HG03460 (cell line): ENCODE measurements around the gene IL1RAP.
A peak's percentile ranks its signal among the peaks of the same experiment; 100 is the strongest.
"Not testable (repeated sequence)": the region's sequence is repeated elsewhere in the genome, so short reads cannot be mapped to it uniquely, and the experiment has no call there.

ENCODE experiments used
- ATAC-seq: cut with Tn5 transposase; IDR thresholded peaks from one replicate; pipeline ENCODE4 v1.9.1; 2021; ENCODE audit not compliant: unreplicated experiment

Gene IL1RAP

DNA sequence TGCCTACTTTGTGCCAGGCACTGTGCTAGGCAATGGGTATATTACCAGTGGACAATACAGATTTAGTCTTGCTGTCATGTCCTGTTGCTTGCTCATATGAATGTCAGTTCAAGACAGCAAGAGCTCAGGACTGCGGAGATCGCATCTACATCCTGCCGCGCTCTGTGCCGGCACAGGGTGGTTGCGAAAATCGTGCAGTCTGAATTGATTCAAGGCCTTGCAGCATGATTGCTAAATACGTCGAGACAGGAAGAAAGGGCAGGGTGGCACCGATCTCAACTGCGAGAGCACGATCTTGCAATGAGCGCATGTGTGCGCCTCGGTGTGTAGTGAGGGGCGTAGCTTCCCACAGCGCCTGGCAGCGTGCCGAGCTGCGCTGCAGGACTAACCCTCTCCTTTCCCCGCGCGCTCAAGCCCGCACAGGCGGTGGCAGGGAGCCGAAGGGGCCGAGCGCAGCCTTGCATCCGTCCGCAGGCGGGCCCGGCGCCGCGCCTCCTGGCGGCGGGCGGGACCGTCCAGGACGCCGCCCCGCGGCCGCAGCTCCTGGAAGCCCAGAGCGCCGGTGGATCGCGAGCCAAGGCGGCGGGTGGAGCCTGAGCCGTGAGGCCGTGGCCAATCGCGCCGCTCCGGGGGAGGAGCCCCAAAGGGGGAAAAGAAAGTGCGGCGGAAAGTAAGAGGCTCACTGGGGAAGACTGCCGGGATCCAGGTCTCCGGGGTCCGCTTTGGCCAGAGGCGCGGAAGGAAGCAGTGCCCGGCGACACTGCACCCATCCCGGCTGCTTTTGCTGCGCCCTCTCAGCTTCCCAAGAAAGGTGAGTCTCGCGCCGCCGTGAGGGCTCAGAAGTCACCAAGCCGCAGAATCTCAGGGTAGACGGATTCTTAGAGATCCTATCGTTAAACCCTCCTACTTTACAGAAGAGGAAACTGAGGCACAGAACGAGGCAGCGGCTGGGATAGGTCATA is at the start of gene IL1RAP:
Gene IL1RAP, plus strand, starts transcription at position 677 of the 962 bp plus-strand sequence. CDS start 50,205 bp downstream, outside the sequence.
- peak; percentile 97 for ATAC-seq

GRCh38 chr3:190467922-190468321 is 46.0 kb upstream of the IL1RAP start:
- ATAC-seq: no peak

DNA sequence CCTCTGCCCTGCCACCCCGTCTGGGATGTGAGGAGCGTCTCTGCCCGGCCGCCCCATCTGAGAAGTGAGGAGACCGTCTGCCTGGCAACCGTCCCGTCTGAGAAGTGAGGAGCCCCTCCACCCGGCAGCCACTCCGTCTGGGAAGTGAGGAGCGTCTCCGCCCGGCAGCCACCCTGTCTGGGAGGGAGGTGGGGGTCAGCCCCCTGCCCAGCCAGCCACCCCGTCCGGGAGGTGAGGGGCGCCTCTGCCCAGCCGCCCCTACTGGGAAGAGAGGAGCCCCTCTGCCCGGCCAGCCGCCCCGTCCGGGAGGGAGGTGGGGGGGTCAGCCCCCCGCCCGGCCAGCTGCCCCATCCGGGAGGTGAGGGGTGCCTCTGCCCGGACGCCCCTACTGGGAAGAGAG is 40.6 kb upstream of the IL1RAP start:
- ATAC-seq: not testable (repeated sequence)

- ATAC-seq: no peak
These were observed 32.1 kb upstream of the IL1RAP start for GRCh38 chr3:190481779-190482178.

GRCh38 chr3:190485830-190486532 is 27.9 kb upstream of the IL1RAP start:
- no peak for ATAC-seq

DNA sequence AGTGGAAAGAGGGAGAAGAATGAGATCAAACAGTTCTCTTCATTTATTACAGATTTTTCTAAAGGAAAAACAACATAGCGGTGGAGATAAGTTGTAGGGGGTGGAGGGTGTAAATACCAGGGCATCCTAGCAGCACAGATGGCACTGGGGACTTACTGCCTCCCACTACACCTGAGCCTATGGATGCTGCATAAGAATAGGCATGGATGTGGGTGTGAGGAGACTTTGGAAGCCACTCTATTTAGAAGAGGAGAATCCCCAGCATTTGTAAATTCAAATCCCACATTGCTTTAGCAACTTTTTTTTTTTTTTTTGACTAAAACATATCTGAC is 27.4 kb upstream of the IL1RAP start:
- no peak for ATAC-seq

DNA sequence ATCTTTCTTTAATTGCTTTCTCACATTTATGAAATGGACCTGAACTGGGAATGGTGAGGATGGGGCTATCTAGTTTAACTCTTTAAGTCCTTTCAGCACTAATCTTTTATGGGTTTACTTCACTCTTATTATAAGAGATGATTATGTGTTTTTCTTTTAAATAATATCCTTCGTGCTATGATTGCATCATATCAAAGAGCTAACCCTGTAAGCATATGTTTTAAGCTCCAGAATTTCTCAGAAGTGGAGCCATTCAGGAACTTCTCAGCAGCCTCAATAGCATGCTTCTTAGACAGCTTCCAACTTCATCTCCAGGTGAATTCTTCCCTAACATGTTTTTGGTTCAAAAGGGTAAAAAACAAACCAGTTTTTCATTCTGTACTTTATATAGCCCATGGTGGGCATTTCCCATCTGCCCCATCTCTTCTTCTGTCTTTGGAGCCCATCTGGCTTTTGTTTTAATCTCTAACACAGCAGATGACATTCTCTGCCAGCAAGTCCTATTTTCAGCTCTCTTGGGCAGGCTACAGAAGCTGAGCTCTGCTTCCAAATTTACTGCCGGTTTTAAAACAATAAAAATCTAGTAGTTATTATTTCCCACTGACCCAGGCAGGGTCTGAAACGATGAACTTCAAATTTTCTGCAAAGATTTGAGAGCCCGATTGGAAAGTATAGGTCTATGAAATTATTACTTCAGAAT is 26.8 kb upstream of the IL1RAP start:
- no peak for ATAC-seq

GRCh38 chr3:190491533-190492054 is 22.3 kb upstream of the IL1RAP start:
- no peak for ATAC-seq

GRCh38 chr3:190492129-190492528 is 21.8 kb upstream of the IL1RAP start:
- no peak for ATAC-seq

DNA sequence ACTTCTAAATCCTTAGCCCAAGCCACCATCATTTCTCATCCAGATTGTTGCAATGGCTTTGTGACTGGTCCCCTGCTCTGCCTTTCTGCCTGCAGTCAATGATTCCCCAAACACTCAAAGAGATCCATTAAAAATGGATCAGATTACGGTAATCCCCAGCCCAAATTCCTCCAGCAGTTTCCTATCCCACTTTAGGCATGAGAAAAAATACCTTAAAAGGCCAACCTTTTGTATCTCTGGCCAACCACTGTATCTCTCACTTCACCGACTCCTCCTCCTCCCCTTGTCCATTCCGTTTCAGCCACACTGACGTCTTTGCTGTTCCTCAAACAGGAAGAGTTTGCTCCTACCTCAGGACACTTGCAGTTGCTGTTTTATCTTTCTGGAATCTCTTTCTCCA is 20.9 kb upstream of the IL1RAP start:
- ATAC-seq: no peak

GRCh38 chr3:190494907-190495306 is 19.0 kb upstream of the IL1RAP start:
- no peak for ATAC-seq

DNA sequence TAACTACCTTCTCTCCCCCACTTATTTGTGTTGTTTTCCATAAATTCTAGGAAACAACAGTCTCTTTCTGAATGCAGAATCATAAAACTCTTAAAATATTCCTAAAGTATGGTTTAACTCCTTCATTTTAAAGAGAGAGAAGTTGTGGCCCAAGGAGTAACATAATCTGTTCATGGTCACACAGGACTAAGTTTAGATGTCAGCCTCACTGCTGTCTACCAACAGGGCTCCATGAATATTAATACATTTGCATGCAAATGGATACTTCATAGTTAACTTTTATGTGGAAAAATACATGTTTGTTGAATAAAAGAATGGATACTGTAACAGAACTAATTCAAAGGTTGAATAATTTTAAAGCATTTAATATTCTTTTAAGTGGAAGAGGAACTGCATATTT is 18.5 kb upstream of the IL1RAP start:
- no peak for ATAC-seq

- ATAC-seq: no peak
These were observed 18.1 kb upstream of the IL1RAP start for GRCh38 chr3:190495796-190496195.

DNA sequence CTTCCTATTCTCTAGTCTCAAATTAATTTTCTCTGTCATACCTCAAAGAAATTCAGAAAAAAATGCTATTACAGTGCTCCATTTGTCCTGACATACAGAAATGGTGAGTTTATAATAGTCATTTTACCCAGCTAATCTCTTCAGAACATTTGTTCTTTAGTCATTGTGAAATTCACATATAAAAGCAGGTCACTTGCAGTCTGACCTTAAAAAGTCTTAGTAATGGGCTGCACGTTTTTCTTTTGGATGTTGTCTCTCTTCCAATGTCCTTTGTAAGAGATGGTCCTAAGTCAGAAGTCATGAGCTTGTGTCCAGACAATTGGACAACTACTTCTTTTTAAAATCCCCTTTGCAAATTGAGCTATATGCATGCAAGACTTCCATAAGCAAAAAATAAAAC is 17.0 kb upstream of the IL1RAP start:
- no peak for ATAC-seq

DNA sequence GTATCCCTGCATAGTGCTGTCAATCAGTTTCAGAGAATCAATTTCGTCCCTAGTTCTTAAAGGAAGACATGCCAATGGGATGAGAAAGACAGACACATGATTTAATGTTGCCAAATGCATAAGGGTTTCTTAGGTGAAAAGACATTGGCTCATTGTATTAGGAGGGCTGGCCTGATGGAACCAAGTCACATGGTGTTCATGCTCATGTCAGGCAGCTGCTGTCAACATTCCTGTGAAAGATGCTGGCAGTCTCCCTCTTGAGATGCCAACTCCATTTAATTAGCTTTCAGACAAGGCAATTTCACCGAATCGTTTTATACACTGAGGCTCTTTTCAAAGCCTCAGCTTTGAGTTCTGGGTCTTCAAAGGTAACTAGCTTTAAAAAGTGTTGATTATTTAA is 16.1 kb upstream of the IL1RAP start:
- ATAC-seq: no peak

DNA sequence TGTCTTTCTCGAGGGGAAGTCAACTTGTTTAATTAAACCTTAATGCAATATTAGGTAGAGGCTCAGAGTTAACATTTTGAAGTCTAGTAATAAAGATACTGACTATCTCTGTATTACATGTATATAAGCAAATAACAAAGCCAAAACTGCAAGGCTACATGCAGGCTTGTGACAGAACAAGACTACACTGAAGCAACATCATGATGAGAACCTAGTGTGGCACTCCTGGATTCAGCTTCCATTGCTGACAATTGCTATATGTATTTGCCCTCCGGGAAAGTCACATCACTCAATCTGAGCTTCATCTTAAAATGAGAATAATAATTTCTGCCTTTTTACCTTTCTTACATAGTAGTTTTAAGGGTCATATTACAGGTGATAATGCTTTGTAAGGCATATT is 15.6 kb upstream of the IL1RAP start:
- ATAC-seq: no peak

DNA sequence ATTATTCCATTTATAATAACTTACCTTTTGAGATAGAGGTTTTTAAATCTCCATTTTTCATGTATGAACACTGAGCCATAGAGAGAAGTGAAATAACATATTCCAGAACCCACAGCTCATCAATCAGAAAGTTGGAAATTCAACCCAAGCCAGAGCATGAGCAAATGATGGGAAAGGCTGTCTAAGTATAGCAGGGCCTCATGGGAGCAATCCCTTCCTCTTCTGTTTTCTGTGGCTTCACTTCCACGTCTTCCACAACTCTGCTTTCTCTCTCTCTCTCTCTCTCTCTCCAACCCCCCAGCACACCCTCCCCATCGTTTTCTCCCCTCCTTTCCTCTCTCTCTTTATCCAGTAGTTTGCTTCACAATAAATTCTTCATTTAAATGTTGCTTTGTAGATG is 14.8 kb upstream of the IL1RAP start:
- no peak for ATAC-seq

- ATAC-seq: no peak
These were observed 10.9 kb upstream of the IL1RAP start for GRCh38 chr3:190502946-190503345.

- ATAC-seq: no peak
These were observed 9.3 kb upstream of the IL1RAP start for GRCh38 chr3:190504354-190505125.

- ATAC-seq: no peak
These were observed 8.4 kb upstream of the IL1RAP start for GRCh38 chr3:190505381-190506003.
